IPS-15b (cell line): ENCODE measurements around the gene CHCHD3.

Experiments
- H3K27me3 ChIP-seq: one replicate; pipeline ENCODE4 v1.6.1; 2013; ENCODE audit warnings: low read length; ENCODE audit not compliant: control insufficient read depth, insufficient read depth
- H3K36me3 ChIP-seq: one replicate; pipeline ENCODE4 v1.6.1; 2013; ENCODE audit warnings: low read length; ENCODE audit not compliant: control insufficient read depth, insufficient read depth
- H3K4me1 ChIP-seq: one replicate; pipeline ENCODE4 v1.6.1; 2013; ENCODE audit warnings: mild to moderate bottlenecking, low read length; ENCODE audit not compliant: control insufficient read depth, insufficient read depth
- H3K4me3 ChIP-seq: one replicate; pipeline ENCODE4 v1.5.1; 2013; ENCODE audit warnings: low read depth, low read length
- H3K9ac ChIP-seq: one replicate; pipeline ENCODE4 v1.6.1; 2013; ENCODE audit warnings: low read depth, mild to moderate bottlenecking, low read length
- H3K9me3 ChIP-seq: one replicate; pipeline ENCODE4 v1.6.1; 2013; ENCODE audit warnings: mild to moderate bottlenecking, low read length; ENCODE audit not compliant: control insufficient read depth, insufficient read depth

Gene CHCHD3

GRCh38 chr7:133081599-133082389 is at the start of gene CHCHD3:
CHCHD3 (minus strand) TSS chr7:133082090; CDS start chr7:133081937, 153 bp downstream.
- Histone ChIP-seq H3K9ac (peak within 1 kb of the TSS; percentile 71), H3K4me1 (peaks cover 23% of the 10 kb centered on the region), H3K27me3 (no peaks in the 10 kb centered on the region), H3K9me3 (no peaks in the 10 kb centered on the region), H3K4me3 (peak within 1 kb of the TSS; percentile 93), H3K36me3 (no peaks in the 10 kb centered on the region)

GRCh38 chr7:133130166-133130565 is 48.3 kb upstream of the CHCHD3 start:
- Histone ChIP-seq H3K4me3 (no peak overlapping the region), H3K9ac (no peak overlapping the region), H3K36me3 (no peaks in the 10 kb centered on the region), H3K4me1 (no peaks in the 10 kb centered on the region), H3K27me3 (no peaks in the 10 kb centered on the region), H3K9me3 (no peaks in the 10 kb centered on the region)

- Histone ChIP-seq H3K27me3 (no peaks in the 10 kb centered on the region), H3K36me3 (no peaks in the 10 kb centered on the region)
Observed at GRCh38 chr7:133126422-133126821, 44.5 kb upstream of the CHCHD3 start.

GRCh38 chr7:133124974-133125373 is 43.1 kb upstream of the CHCHD3 start:
- Histone ChIP-seq H3K4me3 (no peak overlapping the region), H3K9me3 (no peaks in the 10 kb centered on the region), H3K4me1 (no peaks in the 10 kb centered on the region), H3K27me3 (no peaks in the 10 kb centered on the region), H3K36me3 (no peaks in the 10 kb centered on the region), H3K9ac (no peak overlapping the region)

More at GRCh38 chr7:133126422-133126821, 44.5 kb upstream of the CHCHD3 start:
- H3K9me3 ChIP-seq, result no peaks in the 10 kb centered on the region
- no peak overlapping the region for H3K9ac ChIP-seq
- H3K4me3 ChIP-seq, result no peak overlapping the region
- no peaks in the 10 kb centered on the region for H3K4me1 ChIP-seq

DNA sequence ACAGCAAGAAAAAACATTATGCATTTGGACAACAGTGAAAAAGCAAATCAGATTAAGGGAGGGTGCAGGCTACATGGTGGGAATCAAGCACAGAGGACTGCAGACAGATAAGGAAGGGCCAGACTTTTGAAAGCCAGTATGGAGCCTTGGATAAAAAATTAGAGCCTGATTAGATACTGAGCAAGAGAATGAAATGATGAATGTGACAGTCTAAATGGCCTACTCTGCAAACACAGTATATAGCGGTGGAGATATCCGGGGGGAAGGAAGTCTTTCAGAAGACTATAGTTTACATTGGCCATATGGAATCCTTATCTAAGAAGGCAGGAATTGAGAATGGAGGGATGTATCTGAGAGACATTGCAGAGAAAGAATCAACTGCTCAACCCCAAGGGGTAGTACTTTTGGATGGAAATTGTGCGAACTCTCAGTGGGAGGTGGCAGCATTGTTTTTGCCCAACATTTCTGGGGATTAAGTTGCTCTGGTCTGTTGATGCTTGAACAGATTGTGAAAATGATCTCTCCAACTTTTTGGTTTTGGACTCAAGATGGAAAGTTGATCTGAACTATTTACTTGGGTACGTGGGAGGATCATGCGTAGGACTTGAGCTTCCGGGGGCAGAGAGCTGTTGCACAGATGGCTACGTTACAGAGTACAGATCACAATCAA is 39.4 kb upstream of the CHCHD3 start:
- Histone ChIP-seq H3K4me3 (no peak overlapping the region), H3K36me3 (no peaks in the 10 kb centered on the region), H3K27me3 (no peaks in the 10 kb centered on the region), H3K4me1 (no peaks in the 10 kb centered on the region), H3K9me3 (no peaks in the 10 kb centered on the region), H3K9ac (no peak overlapping the region)

- no peak overlapping the region for H3K4me3 ChIP-seq
- no peaks in the 10 kb centered on the region for H3K4me1 ChIP-seq
- H3K9me3 ChIP-seq, result no peaks in the 10 kb centered on the region
- no peaks in the 10 kb centered on the region for H3K27me3 ChIP-seq
- no peaks in the 10 kb centered on the region for H3K36me3 ChIP-seq
- no peak overlapping the region for H3K9ac ChIP-seq
Observed at GRCh38 chr7:133119067-133119466, 37.2 kb upstream of the CHCHD3 start.

DNA sequence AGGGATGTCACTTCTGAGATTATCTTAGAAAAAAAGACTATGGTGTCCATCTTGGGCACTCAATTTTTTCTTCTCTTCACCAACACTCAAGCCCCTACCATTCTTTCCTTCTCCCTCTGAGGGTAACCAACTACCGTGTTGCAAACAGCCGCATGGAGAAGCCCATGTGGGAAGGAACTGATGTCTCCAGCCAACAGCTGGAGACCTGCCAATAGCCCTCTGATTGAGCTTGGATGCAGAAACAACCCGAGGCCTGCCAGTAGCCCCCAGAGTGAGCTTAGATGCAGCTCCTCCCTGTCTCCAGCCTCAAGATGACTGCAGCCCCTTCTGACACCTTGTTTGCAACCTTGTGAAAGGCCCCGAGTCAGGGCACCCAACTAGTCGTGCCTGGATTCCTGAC is 36.4 kb upstream of the CHCHD3 start:
- Histone ChIP-seq H3K4me1 (no peaks in the 10 kb centered on the region), H3K36me3 (no peaks in the 10 kb centered on the region), H3K9me3 (no peaks in the 10 kb centered on the region), H3K4me3 (no peak overlapping the region), H3K27me3 (no peaks in the 10 kb centered on the region), H3K9ac (no peak overlapping the region)

GRCh38 chr7:133117452-133117851 is 35.6 kb upstream of the CHCHD3 start:
- no peaks in the 10 kb centered on the region for H3K9me3 ChIP-seq
- no peaks in the 10 kb centered on the region for H3K4me1 ChIP-seq
- no peaks in the 10 kb centered on the region for H3K27me3 ChIP-seq
- no peak overlapping the region for H3K9ac ChIP-seq
- H3K36me3 ChIP-seq, result no peaks in the 10 kb centered on the region
- H3K4me3 ChIP-seq, result no peak overlapping the region

- Histone ChIP-seq H3K4me1 (no peaks in the 10 kb centered on the region), H3K36me3 (no peaks in the 10 kb centered on the region), H3K27me3 (no peaks in the 10 kb centered on the region), H3K9ac (no peak overlapping the region), H3K4me3 (no peak overlapping the region), H3K9me3 (no peaks in the 10 kb centered on the region)
Observed at GRCh38 chr7:133115596-133115995, 33.7 kb upstream of the CHCHD3 start.

DNA sequence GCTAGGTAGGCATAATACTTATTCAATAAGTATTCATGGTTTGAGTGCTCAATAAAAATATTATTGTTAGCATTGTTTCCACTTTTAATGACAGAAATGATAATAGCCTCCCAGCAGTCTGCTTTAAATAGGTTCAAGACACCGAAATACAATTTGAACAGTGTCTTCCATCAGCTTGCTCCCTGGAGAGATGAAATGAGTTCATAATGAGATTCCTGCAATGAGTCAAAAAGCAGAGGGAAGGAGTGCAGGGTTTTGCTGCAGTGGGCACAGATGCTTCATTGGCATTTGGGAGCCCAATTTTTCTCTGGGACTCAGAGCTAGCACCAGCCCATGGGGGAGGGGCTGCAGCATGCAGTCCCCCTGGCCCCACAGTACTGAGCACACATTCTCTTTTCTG is 32.6 kb upstream of the CHCHD3 start:
- no peak overlapping the region for H3K9ac ChIP-seq
- no peaks in the 10 kb centered on the region for H3K27me3 ChIP-seq
- no peak overlapping the region for H3K4me3 ChIP-seq
- H3K9me3 ChIP-seq, result no peaks in the 10 kb centered on the region
- H3K36me3 ChIP-seq, result no peaks in the 10 kb centered on the region
- no peaks in the 10 kb centered on the region for H3K4me1 ChIP-seq

DNA sequence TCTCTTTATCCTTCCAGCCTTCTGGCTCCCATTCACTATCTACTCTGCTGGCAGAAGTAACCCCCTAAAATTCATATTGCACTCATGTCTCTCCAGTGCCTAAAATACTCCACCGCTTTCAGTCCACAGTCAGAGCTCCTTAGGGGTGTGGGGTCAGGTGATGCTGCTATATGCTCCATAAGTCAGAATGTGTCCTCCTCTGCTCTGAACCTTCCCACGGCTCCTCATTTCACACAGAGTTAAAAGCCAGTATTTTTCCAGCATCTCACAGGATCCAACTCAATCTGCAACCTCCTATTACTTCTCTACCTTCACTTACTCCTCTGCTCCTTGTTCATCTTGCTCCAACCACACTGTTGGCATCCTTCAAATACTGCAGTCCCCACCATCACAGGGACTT is 31.1 kb upstream of the CHCHD3 start:
- Histone ChIP-seq H3K9ac (no peak overlapping the region), H3K4me3 (no peak overlapping the region), H3K9me3 (no peaks in the 10 kb centered on the region)

DNA sequence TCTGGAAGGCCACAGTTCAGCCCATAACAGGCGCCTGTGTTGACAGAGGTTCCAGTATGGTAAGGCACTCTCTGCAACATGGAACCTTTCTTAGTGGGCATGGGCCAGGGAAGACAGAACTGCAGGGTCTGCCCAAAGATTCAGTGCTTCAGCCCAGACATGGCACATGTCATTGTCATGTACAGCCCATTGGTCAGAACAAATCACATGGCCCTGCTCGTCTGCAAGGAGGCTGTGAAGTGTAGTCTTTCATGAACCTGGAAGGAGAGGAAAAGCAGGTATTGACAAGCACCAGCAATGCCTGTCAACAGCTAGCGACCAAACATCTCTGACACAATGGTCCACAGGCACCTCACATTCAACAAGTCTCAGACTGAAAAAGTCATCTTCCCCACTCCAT is 30.4 kb upstream of the CHCHD3 start:
- H3K9ac ChIP-seq, result no peak overlapping the region
- no peaks in the 10 kb centered on the region for H3K36me3 ChIP-seq
- no peak overlapping the region for H3K4me3 ChIP-seq
- H3K27me3 ChIP-seq, result no peaks in the 10 kb centered on the region
- H3K9me3 ChIP-seq, result no peaks in the 10 kb centered on the region
- no peaks in the 10 kb centered on the region for H3K4me1 ChIP-seq

More for the DNA sequence above, 31.1 kb upstream of the CHCHD3 start:
- Histone ChIP-seq H3K36me3 (no peaks in the 10 kb centered on the region), H3K27me3 (no peaks in the 10 kb centered on the region), H3K4me1 (no peaks in the 10 kb centered on the region)
